OCI-LY7 (cell line): Measurements from ENCODE around the gene SLX1A. TPM values are rescaled to one million over a fixed set of nuclear protein-coding genes. Genes with fewer than 3 reads are reported as not detected.

Experiments used
- BruUV-seq: library from RNA; stranded (reverse); fragments of 400-500 nt; replicated peaks from 2 replicates; lab custom pipeline; 2021; lab: Mats Ljungman, UMichigan
- CTCF ChIA-PET: fragments of 300-600 bp; sonication (Branson Sonifier 250); formaldehyde crosslinking; loops from one replicate; lab custom pipeline; 2022; ENCODE audit warnings: antibody characterized with exemption; ENCODE audit not compliant: unreplicated experiment; lab: Charles Lee
- POLR2A ChIA-PET: fragments of 300-600 bp; sonication (Branson Sonifier 250); formaldehyde crosslinking; loops from one replicate; lab custom pipeline; 2022; ENCODE audit warnings: antibody characterized with exemption; lab: Charles Lee
- DNase-seq: peaks from one replicate; pipeline ENCODE4 v3.0.0-alpha.2; 2015; ENCODE audit warnings: low spot score
- H2AFZ ChIP-seq: fragments of 200-600 bp; sonication (generic), shearing (Covaris generic); 2 replicates; pipeline ENCODE4 v1.6.1; 2014; ENCODE audit warnings: mild to moderate bottlenecking, antibody characterized with exemption, low read length, moderate library complexity
- H3K27ac ChIP-seq: fragments of 200-600 bp; sonication (generic); 2 replicates; pipeline ENCODE4 v1.5.1; 2014; ENCODE audit warnings: mixed run types, low read depth, mild to moderate bottlenecking, moderate library complexity, low read length, inconsistent platforms; ENCODE audit not compliant: poor library complexity, severe bottlenecking
- H3K36me3 ChIP-seq: fragments of 200-600 bp; sonication (generic); 2 replicates; pipeline ENCODE4 v1.6.1; 2014; ENCODE audit warnings: mild to moderate bottlenecking, antibody characterized with exemption, low read length, moderate library complexity, mixed read lengths; ENCODE audit not compliant: insufficient read depth
- H3K4me1 ChIP-seq: fragments of 200-600 bp; sonication (generic); 2 replicates; pipeline ENCODE4 v1.5.1; 2014; ENCODE audit warnings: mild to moderate bottlenecking, low read length; ENCODE audit not compliant: insufficient read depth, poor library complexity, severe bottlenecking
- H3K4me2 ChIP-seq: fragments of 200-600 bp; sonication (generic); 2 replicates; pipeline ENCODE4 v1.6.1; 2014; ENCODE audit warnings: mild to moderate bottlenecking, low read length
- H3K4me3 ChIP-seq: fragments of 200-600 bp; sonication (generic); 2 replicates; pipeline ENCODE4 v1.5.1; 2014; ENCODE audit warnings: mild to moderate bottlenecking, low read depth, low read length; ENCODE audit not compliant: poor library complexity, severe bottlenecking
- H3K79me2 ChIP-seq: fragments of 200-600 bp; sonication (generic); 2 replicates; pipeline ENCODE4 v1.6.1; 2016; ENCODE audit warnings: low read depth, mild to moderate bottlenecking, low read length, moderate library complexity, mixed read lengths; ENCODE audit not compliant: insufficient read depth
- H3K9me2 ChIP-seq: fragments of 200-600 bp; sonication (generic); 2 replicates; pipeline ENCODE4 v1.6.1; 2016; ENCODE audit warnings: mild to moderate bottlenecking, low read length, mixed read lengths; ENCODE audit not compliant: insufficient read depth
- H3K9me3 ChIP-seq: fragments of 200-600 bp; sonication (generic); 2 replicates; pipeline ENCODE4 v1.6.1; 2014; ENCODE audit warnings: mild to moderate bottlenecking, mixed run types, low read length, mixed read lengths
- H4K20me1 ChIP-seq: fragments of 200-600 bp; sonication (generic); 2 replicates; pipeline ENCODE4 v1.6.1; 2014; ENCODE audit warnings: mild to moderate bottlenecking, antibody characterized with exemption, low read length, moderate library complexity, mixed read lengths; ENCODE audit not compliant: insufficient read depth
- EZH2phosphoT487 ChIP-seq: fragments of 200-600 bp; sonication (generic); IDR thresholded peaks from 2 replicates; pipeline ENCODE4 v1.6.1; 2018; ENCODE audit warnings: low read depth, borderline replicate concordance, mild to moderate bottlenecking, mixed run types, antibody characterized with exemption, low read length, moderate library complexity, mixed read lengths
- intact Hi-C: fragments of 100-400 bp; cut with micrococcal nuclease; formaldehyde crosslinking; loops from one replicate; pipeline ENCODE4 v1.10.0; 2022; ENCODE audit not compliant: unreplicated experiment
- total RNA-seq, 2 experiments: library from RNA; depleted of rRNA in 1 of 2; stranded (reverse); fragments of >200 nt in 1 of 2; shearing (Covaris generic) in 1 of 2; gene quantifications; 2 replicates each; pipeline ENCODE4 v1.2.3, GENCODE V29; 2014 to 2022
- TF ChIP-seq, protein P1 (sequence below): fragments of 200-600 bp; sonication (generic); conservative IDR thresholded peaks from 2 replicates; pipeline ENCODE4 v1.5.1; 2014; ENCODE audit warnings: mild to moderate bottlenecking, antibody characterized with exemption, low read length, moderate library complexity, mixed read lengths

SLX1A gene
- total RNA-seq, 2 experiments from 2014 or later, result 81.9 to 84.1 TPM

DNA sequence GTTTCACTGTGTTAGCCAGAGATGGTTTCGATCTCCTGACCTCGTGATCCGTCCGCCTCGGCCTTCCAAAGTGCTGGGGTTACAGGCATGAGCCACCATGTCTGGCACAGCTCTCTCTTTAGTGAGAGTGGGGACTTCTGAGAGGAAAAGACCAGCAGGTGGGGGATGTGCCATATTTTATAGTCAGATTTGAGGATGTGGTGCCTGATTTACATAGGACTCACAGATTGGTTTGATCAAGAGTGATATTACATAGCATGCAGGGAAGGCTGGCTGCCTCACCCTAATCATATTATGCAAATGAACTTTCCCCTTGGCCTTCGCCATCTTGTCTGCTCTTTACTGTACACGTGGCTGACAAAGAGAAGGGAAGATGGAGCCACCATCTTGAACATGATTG is 42.6 kb upstream of the SLX1A start:
- no peak for DNase-seq
- intact Hi-C loops, result no loop called here
- Histone ChIP-seq H2AFZ (no peak overlapping the region), H4K20me1 (no peaks in the 10 kb centered on the region), H3K36me3 (no peaks in the 10 kb centered on the region), H3K27ac (no peak overlapping the region), H3K9me2 (no peaks in the 10 kb centered on the region), H3K79me2 (no peaks in the 10 kb centered on the region), H3K4me2 (no peak overlapping the region), H3K4me1 (no peaks in the 10 kb centered on the region), H3K9me3 (peaks cover 13% of the 10 kb centered on the region), H3K4me3 (no peak overlapping the region)
- POLR2A ChIA-PET, result no interaction called here
- TF ChIP-seq, protein P1, sequence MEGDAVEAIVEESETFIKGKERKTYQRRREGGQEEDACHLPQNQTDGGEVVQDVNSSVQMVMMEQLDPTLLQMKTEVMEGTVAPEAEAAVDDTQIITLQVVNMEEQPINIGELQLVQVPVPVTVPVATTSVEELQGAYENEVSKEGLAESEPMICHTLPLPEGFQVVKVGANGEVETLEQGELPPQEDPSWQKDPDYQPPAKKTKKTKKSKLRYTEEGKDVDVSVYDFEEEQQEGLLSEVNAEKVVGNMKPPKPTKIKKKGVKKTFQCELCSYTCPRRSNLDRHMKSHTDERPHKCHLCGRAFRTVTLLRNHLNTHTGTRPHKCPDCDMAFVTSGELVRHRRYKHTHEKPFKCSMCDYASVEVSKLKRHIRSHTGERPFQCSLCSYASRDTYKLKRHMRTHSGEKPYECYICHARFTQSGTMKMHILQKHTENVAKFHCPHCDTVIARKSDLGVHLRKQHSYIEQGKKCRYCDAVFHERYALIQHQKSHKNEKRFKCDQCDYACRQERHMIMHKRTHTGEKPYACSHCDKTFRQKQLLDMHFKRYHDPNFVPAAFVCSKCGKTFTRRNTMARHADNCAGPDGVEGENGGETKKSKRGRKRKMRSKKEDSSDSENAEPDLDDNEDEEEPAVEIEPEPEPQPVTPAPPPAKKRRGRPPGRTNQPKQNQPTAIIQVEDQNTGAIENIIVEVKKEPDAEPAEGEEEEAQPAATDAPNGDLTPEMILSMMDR, result no peak
- no peak for TF ChIP-seq EZH2phosphoT487
- CTCF ChIA-PET, result no interaction called here
- no TSS peak for BruUV-seq

DNA sequence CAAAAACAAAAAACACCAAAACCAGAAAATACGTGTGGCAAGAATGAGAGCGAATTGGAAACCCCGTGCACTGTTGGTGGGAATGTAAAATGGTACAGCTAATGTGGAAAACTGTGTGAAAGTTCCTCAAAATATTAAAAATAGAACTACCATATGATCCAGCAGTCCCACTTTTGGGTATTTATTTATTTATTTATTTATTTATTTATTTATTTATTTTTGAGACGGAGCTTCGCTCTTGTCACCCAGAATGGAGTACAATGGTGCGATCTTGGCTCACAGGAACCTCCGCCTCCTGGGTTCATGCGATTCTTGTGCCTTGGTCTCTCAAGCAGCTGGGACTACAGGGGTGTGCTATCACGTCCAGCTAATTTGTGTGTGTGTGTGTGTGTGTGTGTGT is 41.2 kb upstream of the SLX1A start:
- BruUV-seq, result no TSS peak
- Histone ChIP-seq H3K4me3 (no peak overlapping the region), H4K20me1 (no peaks in the 10 kb centered on the region), H3K79me2 (no peaks in the 10 kb centered on the region), H3K4me1 (no peaks in the 10 kb centered on the region), H3K9me2 (no peaks in the 10 kb centered on the region), H3K36me3 (no peaks in the 10 kb centered on the region), H3K4me2 (no peak overlapping the region), H3K9me3 (peaks cover 13% of the 10 kb centered on the region), H3K27ac (no peak overlapping the region), H2AFZ (no peak overlapping the region)
- intact Hi-C loops, result no loop called here
- no peak for DNase-seq
- TF ChIP-seq EZH2phosphoT487, result no peak
- ChIA-PET CTCF (no interaction called here), POLR2A (interaction anchor here (0.6 kb wide), 1 partner anchor 26 kb away, joined by 3 read pairs; no protein-coding TSS in a partner anchor)

DNA sequence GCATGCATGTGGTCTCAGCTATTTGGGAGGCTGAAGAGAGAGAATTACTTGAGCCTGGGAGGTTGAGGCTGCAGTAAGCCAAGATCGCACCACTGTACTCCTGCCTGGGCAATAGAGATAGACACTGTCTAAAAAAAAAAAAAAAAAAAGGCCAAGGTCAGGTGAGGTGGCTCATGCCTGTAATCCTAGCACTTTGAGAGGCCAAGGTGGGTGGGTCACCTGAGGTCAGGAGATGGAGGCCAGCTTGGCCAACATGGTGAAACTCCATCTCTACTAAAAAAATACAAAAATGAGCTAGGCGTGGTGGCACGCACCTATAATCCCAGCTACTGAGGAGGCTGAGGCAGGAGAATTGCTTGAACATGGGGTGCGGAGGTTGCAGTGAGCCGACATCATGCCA is 38.5 kb upstream of the SLX1A start:
- Histone ChIP-seq H3K4me3 (no peak overlapping the region), H3K4me1 (no peaks in the 10 kb centered on the region), H3K79me2 (no peaks in the 10 kb centered on the region), H3K36me3 (no peaks in the 10 kb centered on the region), H2AFZ (no peak overlapping the region), H3K9me3 (no peaks in the 10 kb centered on the region), H3K27ac (no peak overlapping the region), H4K20me1 (no peaks in the 10 kb centered on the region), H3K4me2 (no peak overlapping the region), H3K9me2 (no peaks in the 10 kb centered on the region)
- TF ChIP-seq, protein P1, result no peak
- no peak for TF ChIP-seq EZH2phosphoT487
- no peak for DNase-seq
- CTCF ChIA-PET, result no interaction called here
- POLR2A ChIA-PET, result interaction anchor here (0.6 kb wide), 1 partner anchor 26 kb away, joined by 3 read pairs; no protein-coding TSS in a partner anchor
- intact Hi-C loops, result no loop called here
- no TSS peak for BruUV-seq
